Skin of body (tissue), 2 donors: ENCODE measurements around the gene CSH2. TPM values are rescaled to one million over a fixed set of nuclear protein-coding genes. Genes with fewer than 3 reads are reported as not detected.

Experiments used
- DNase-seq: peaks from one replicate; lab custom pipeline; 2025; lab: John Stamatoyannopoulos, UW
- total RNA-seq: library from RNA; depleted of rRNA; stranded (reverse); fragments of >200 nt; gene quantifications from one replicate; pipeline ENCODE4 v1.2.3, GENCODE V29; 2014

The CSH2 gene
- total RNA-seq, 1 donor from 2014 or later = not detected

DNA sequence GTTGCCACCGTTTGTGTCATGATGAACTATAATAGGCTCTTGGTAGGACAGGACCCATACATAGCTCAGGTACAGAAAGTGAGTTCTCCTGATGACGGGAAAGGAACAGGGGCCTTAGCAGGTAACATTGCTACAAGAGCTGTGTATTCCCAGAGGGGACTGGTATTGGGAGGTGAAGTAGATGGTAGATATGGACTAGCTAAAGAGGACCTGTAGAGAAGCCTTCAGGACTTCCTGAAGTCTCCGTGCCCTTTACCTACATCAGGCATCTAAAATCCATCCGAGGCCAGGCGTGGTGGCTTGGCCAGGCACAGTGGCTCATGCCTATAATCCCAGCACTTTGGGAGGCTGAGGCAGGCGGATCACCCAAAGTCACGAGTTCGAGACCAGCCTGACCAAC is 18.3 kb downstream of the CSH2 start:
- no peak for DNase-seq

DNA sequence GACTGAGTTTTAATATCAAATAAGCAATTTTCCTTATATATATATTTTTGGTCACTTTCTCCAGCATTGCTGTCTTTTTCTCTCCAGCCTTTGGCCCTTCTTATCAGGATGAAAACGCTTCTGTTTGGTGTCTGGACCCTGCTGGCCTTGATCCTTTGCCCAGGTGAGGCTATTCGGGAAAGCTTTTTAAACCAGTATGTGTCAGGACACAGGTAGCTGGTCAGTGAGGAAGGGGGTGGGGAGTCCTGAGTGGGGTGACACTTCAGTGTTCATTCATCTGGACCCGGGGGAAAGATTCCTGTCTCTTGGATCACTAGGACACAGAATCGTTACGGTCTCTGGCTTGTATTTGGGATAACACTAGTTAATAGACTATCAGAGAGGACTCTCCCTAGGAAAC is 18.8 kb downstream of the CSH2 start:
- DNase-seq = no peak

DNA sequence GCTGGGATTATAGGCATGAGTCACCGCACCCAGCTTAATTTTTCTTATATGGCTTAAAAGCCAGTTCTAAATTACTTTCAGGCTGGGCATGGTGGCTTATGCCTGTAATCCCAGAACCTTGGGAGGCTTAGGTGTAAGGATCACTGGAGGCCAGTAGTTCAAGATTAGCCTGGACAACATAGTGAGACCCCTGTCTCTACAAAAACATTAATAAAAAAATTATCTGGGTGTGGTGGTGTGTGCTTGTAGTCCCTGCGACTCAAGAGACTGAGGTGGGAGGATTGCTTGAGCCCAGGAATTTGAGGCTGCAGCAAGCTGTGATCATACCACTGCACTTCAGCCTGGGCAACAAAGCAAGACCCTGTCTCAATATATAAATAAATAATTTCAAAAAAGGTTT is 20.2 kb downstream of the CSH2 start:
- no peak for DNase-seq

DNA sequence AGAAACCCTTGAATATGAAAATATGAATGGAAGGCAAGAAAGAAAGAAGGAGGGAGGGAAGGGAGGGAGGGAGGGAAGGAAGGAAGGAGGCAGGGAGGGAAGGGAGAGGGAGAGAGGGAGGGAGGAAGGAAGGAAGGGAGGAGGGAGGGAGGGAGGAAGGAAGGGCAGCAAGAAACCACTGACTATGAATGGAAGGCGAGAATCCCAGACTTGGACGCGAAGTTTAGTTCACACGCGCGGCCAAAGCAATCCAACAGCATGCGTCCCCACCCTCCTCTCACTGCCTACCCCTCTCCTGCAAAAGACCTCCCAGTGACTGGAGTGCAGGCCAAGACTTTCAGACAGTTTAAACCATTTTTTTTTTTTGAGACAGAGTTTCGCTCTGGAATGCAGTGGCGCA is 23.1 kb downstream of the CSH2 start:
- DNase-seq = no peak

DNA sequence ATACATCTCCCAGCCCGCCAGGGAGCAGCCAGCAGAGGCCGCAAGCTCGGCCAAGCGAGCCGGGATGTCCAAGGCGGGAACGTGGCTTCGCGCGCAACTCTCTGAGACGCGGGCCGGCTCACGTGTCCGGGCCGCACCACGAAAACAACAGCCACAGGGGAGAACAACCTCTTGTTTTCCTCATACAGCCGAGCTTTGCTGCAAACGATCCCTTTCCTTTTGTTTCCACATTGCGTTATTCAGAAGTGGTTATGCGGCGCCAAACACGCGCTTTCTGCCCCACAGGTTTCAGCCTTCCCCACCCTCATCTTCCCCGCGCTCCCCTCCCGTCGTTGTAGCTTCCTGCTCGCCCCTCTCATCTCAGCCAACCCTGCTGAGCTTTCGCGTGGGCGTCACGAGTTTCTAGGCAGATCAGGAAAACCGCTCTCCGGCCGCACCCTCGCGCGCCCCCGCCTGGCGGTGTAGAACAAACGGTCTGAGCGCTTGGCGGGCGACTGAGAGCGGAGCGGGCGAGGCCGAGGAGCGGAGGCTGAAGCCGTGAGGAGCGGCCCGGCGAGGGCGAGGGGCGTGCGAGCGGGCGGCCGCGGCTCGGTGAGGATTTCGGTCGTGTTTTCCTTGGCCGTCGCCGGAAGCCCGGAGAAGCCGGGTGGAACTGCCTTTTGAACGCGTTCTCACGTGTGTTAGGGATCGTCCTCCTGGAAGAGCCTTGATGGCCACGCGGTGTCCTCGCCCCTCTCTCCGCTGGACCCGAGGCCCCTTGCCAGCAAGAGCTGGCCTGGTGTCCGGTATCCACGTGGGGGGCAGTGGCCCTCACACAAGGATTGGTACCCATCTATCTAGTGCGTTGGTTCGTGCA is 24.4 kb downstream of the CSH2 start:
- DNase-seq = peak; percentile 80

DNA sequence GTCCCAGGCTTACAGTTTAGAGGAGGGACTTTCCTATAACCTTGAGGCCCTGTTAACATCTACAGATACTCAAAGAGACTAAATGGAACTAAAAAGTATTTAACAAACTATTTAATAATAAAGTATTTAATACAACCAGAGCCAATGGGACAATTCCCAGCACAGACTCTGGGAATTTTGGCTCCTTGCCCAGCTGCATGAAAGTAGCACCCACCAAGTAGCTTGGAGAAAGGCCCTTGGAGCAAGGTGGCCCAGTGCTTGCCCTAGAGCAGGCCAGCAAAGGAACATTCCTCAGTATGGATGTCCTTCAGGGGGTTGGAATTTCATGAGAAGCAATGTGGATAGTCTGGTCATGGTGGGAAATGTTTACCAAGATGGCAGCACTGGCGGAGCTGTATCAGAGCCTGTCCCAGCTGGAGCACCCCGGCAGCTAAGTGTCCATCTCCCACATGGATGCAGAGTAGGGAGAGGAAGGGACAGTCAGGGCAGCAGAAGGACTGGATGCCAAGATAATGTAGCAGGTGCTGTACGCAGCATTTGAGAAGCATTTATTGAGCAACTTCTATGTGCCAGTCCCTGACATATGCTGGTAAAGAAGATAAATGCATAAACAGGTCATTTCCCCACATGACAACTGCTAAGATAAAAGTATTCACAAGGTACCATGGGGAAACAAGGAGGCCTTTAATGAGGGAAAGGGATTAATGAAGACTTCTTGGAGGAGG is 25.8 kb downstream of the CSH2 start:
- no peak for DNase-seq

DNA sequence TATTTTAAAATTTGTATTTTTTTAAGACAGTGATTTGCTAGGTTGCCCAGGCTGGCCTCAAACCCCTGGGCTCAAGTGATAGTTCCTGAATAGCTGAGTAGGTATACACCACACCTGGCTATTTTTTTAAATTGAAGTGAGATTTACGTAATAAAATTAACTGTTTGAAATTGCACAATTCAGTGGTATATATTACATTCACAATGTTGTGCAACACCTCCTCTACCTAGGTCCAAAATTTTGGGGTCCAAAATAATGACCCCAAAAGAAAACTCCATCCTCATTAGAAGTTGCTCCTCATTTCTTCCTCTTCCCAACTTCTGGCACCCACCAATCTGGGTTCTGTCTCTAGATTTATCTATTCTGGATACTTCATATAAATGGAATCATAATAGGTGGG is 28.0 kb downstream of the CSH2 start:
- DNase-seq = no peak

DNA sequence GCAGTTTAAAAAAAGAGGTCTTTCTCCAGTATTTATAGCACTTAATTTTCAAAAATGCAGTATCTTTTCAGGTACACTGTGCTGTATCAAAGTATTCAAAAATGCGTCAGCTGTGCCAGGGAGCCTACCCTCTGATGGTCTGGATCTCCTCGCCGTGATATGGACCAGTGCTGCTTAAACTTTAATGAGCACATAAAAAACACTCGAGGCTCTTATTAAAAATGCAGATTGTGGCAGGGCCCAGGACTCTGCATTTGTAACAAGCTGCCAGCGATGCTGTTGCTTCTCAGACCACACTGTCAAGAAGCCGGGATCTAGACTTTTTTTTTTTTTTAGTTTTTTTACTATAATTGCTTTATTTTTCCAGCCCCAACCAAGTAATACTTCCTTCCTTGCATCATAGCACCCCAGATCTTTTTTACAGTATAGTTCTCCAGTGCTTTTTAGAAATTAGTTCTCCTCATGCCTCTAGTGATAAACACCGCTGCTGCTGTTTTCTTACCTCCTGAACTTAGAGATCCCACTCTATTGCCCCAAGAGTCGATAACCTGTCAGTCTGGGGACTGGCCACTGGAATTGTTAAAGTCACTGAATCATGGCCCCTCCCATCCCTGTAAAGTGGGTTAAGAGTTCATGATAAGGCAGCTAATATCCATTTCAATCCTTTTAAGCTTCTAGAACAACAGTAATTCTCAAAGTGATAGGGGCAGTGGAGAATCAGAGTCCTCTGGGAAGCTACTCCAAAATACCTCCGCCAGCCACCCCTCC is 29.4 kb downstream of the CSH2 start:
- no peak for DNase-seq

DNA sequence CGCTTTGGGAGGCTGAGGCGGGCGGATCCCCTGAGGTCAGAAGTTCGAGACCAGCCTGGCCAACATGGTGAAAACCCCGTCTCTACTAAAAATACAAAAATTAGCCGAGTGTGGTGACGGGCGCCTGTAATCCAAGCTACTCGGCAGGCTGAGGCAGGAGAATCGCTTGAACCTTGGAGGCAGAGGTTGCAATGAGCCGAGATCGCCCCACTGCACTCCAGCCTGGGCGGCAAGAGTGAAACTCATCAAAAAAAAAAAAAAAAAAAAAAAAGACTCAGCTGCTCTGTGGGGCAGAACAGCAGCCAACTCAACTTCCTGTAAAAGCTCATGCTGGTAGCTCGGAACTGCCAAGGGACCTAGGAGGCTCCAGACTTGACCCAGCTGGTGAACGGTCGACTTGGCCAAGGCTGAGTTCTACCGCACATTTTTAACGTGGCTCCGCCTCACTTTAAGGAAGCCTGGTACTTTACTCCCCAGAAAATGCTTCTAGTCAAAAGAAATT is 30.0 kb downstream of the CSH2 start:
- peak; percentile 47 for DNase-seq

DNA sequence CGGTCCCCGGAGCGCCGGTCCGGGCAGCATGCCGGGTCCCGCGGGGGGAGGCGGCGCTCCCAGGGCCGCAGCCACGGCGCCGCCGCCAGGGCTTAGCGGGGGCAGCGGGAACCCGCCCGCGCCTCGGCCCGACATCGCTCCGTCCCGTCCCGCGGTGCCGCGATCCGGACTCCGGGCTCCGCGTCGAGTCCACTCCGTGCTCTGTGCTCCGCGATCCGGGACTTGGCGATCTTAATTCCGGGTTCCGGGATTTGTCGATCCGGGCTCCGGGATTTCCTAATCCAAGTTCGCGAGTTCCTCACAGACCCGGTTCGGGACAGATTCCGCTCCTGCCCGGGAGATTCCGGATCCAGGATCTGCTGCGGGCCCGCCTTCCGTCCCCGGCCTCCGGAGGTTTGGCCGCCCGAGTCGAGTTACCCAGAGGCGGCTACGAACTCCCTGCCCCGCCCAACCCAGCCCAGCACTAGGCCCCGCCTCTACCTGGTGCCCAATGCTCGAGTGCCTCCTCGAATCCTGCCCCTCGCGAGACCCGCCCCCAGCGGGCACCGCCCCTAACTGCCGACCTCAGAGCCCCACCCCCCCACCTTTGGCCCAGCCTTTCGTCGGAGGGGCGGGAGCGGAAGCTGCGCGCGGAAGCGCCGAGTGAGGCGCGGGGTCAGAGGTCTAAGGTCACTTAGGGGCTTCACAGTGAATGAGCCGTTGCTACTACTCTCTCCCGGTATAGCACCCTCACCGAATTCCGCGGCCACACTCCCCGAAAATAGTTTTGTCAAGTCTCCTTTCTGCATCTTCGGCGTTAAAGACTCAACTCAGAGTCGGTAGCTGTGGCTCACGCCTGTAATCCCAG is 30.7 kb downstream of the CSH2 start, which contains the start of gene SMARCD2:
TSS of gene SMARCD2 (minus strand) at position 146 of the 847 bp plus-strand sequence. CDS start at position 135, 11 bp downstream.
- peak; percentile 100 for DNase-seq

DNA sequence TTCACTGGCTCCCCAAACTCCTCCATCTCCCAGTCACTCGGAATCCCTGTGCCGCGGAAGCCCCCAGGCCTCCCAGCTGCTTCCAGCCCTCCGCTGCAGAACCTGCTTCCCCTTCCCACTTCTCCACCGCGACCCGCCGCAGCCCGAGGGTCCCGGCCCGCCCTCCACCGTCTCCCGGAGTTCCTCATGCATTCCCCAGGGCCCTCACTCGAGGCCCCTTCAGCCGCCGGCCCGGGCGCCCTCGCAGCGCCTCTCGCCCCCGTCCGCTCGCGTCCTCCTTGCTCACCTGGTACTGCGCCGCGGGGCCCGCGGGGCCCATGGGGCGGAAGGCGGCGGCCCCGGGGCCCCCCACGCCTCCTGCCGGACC is 31.3 kb downstream of the CSH2 start:
- DNase-seq = no peak

DNA sequence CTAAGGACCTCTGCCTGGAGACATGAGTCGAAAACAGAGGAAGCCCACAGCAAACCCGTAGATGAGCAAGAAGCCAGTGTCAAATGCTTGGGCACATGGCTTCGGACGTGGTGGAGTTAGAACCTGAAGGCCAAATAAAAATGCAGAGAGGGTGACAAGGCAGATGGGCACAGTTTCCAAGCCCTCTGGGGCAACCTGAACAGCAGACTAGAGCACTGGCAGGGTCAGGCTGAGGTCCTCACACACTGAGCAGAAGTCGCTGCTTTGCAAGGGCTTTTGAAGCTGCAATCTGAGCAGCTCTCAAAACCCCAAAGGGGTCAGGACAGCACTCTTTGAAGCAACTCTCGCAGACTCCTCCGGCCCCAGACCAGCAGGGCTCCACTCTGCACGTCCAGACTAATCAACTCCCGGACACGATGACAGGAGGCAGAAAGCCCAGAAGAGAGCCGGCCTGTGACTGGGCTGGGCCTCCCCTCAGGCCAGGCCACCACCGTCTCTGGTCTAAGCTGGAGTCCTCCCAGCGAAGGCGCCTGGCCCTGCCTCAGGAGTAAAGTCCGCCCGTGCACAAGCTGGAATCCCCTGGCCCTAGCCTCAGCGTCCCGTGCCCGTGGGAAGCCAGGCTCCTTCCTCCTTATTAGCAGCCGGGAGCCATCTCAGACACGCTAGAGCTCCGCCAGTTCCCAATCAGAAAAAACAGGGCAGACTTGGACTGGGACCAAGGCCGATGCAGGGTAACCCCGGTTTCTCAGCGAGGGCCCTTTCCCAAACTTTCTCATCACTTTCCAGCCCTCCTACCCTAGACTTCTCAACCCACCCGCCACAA is 31.9 kb downstream of the CSH2 start:
- no peak for DNase-seq

DNA sequence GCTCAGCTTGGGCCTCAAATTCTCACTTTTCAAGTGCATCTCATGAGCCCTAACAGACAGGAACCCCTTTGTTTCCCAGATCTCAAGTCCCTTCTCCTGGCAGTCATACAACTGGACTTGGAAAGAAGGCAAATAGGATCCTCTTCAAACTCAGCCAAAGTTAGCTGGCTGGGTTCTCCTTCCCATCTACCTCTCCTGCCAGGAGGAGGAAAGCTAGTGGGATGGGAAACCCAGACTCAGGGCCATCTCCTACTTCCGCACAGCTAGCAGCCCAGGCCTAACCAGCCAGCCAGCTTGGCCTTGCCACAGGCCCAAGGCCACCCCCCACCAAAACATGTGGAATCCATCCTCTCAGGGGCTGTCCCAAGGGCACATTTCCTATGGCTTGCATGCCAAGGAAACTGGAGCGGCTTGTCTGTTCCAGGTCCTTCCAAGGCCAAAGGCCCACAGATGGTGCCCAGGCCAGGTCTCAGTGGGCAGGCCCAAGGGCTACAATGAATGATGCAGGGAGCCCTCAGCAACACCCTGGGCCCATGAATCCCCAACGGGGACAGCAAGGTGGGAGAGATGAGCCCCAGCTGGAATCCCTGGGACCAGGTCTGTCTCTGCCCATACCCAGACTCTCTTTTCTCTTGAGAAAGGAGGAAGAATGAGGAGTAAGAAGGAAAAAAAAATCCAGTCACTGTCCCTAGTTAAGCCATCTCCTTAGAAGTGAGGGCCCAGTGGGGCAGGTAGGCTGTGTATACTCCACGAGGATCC is 32.7 kb downstream of the CSH2 start:
- DNase-seq = peak; percentile 36

DNA sequence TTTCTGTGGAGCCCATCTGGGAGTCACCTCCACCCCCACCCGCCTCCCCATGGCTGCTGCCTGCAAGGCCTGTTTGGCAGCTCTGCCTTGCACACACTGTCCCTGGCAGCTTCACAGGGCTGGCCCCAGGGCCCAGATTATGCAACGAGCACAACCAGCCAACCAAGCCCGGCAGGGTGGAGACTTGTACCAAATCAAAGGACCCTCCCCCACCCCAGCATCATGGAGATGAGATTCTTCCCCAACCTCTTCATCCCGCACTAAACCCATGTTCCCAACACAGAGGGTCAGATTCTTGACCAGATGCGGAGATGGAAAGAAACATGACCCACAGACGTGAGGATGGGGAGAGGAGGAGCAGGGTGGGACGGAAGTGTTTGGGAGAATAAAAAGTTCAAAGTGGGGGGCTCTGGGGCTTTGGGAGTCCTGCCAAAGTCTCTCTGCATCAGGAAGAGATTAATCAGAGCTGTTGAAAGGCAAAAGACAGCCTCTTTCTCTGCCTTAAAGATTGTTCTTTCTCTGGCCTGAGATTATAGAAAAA is 34.8 kb downstream of the CSH2 start:
- peak; percentile 97 for DNase-seq

DNA sequence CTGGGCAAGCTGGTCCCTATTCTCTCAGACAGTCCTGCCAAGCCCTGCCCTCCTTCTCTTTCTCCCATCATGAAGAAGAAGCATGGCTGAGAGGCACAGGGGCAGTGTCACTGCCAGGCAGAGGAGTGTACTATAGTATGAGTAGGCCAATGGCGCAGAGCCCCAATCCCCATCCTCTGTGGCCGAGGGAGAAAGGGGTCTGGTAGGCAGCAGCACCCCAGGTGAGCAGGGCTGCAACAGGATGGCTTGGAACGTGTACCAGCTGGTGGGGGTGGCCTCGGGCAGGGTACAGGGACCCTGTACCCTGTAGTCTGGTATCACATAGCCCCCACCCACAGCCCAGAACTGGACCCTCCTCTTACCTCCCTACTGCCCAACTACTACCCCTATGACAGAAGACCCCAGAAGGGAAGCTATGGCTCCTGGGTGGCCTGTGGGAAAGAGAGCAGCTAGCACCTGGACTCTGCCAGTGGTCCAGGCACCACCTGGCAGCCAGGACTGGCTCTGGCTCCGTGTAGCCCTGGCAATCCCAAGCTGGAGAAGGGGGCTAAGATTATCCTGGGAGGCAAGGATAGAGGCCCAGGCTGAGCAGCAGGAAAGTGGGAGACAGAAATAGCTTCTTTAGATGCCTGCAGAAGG is 35.4 kb downstream of the CSH2 start:
- no peak for DNase-seq

DNA sequence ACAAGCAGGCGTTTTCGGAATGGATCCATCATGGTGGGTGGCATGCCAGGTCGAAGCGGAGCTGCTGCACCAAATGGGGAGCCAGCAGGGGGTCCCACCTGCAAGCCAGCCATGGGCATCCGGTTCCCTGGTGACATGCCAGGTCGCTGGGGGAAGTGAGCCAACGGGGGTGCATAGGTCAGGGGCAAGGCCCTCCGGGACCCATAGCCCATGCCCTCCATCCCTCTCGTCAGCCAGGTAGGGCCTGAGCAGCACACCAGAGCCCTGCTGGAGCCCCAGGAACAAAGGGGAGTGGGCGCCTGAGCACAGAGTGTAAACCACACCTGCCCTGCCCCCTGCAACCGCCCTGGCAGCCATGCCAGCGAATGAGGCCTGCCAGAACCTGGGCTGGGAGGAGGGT is 36.0 kb downstream of the CSH2 start:
- no peak for DNase-seq

DNA sequence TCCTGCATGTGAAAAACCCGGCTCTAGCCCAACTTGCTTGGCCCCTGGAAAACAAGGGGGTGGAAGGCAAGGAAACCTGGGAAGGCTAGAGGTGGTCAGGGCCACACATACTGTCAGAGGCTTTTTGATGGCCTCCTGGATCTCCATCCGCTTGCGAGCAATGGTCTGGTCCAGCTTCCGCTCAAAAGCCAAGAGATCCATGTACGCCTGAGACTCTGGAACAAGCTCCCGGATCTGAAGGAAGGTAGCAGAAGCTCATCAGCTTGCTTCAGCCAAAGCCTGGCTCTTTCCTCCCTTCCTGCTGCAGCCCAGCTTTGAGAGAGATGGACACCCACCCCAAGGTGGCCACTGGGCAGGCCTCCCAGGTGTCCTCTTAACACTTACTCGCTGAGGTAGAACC is 36.7 kb downstream of the CSH2 start:
- no peak for DNase-seq

DNA sequence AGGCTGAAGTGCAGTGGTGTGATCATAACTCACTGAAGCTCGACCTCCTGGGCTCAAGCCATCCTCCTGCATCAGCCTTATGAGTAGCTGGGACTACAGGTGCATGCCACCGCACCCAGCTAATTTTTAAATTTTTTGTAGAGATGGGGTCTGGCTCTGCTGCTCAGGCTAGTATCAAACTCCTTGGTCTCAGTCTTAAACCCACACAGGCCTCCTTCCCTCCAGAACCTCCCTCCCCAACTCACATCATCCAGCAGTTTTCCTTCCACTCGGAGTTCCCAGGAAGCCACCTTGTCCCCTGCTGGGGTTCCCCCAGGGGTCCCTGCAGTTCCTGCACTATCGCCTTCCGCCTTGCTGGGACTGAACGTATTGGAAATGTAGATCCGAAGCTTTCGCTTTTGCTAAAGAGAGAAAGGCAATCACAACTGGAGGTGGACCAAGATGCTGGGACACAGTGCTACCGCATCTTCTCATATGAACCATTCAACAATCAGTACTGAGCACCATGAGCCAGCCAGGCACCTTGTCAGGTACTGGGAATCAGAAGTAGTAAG is 38.2 kb downstream of the CSH2 start:
- no peak for DNase-seq
